Esophagus muscularis mucosa (tissue), 4 donors: ENCODE measurements around the gene SKIC2. TPM values are rescaled to one million over a fixed set of nuclear protein-coding genes. Genes with fewer than 3 reads are reported as not detected.
"Not testable (repeated sequence)": the region's sequence is repeated elsewhere in the genome, so short reads cannot be mapped to it uniquely, and the experiment has no call there.

Experiments
- DNase-seq: peaks from one replicate; pipeline ENCODE4 v3.0.0-alpha.2; 2017; ENCODE audit errors: extremely low spot score
- H3K27ac ChIP-seq, 4 donors: fragments of 200-600 bp; sonication (generic); replicated peaks in 1 of 4; 1 replicate in 3 of 4; 2 replicates in 1 of 4; pipeline ENCODE4 v1.5.1; 2016 to 2019; ENCODE audit warnings: mild to moderate bottlenecking in 1 of 4
- H3K27me3 ChIP-seq, 4 donors: fragments of 200-600 bp; sonication (generic); one replicate each; pipeline versions ENCODE4 v1.5.1 to v1.6.0; 2016 to 2019
- H3K36me3 ChIP-seq, 4 donors: fragments of 200-600 bp; sonication (generic); one replicate each; pipeline ENCODE4 v1.5.1; 2016 to 2019
- H3K4me1 ChIP-seq, 4 donors: fragments of 200-600 bp; sonication (generic); one replicate each; pipeline ENCODE4 v1.5.1; 2016 to 2019
- H3K4me3 ChIP-seq, 4 donors: fragments of 200-600 bp; sonication (generic); 1 replicate in 2 of 4; 2 replicates in 2 of 4; pipeline ENCODE4 v1.5.1; 2016 to 2019; ENCODE audit warnings: mild to moderate bottlenecking in 4 of 4, moderate library complexity in 1 of 4
- H3K9me3 ChIP-seq, 4 donors: fragments of 200-600 bp; sonication (generic); 1 replicate in 3 of 4; 2 replicates in 1 of 4; pipeline ENCODE4 v1.5.1; 2016 to 2019
- CTCF ChIP-seq, 3 experiments: fragments of 200-600 bp in 2 of 3; fragments of 450-650 bp in 1 of 3; sonication (generic) in 2 of 3; IDR thresholded peaks; one replicate each; pipeline ENCODE4 v1.5.1; 2017 to 2019; ENCODE audit warnings: antibody characterized with exemption in 3 of 3, mild to moderate bottlenecking in 2 of 3, moderate library complexity in 1 of 3
- EP300 ChIP-seq: sonication (generic); formaldehyde crosslinking; IDR thresholded peaks from one replicate; pipeline ENCODE4 v1.6.1; 2017; ENCODE audit warnings: antibody characterized with exemption
- POLR2A ChIP-seq: fragments of 450-650 bp; IDR thresholded peaks from one replicate; pipeline ENCODE4 v1.6.1; 2017; ENCODE audit warnings: antibody characterized with exemption, moderate library complexity, mild to moderate bottlenecking, low read depth
- POLR2AphosphoS5 ChIP-seq, 2 donors: sonication (generic); formaldehyde crosslinking; IDR thresholded peaks; one replicate each; pipeline ENCODE4 v1.6.1; 2017; ENCODE audit warnings: antibody characterized with exemption in 2 of 2
- WGBS: methylation state at CpG from one replicate; pipeline ENCODE4 v1.1.5; 2018; 5-methylcytosine and 5-hydroxymethylcytosine counted together
- intact Hi-C: fragments of 100-400 bp; cut with DNase I; formaldehyde crosslinking; loops from one replicate; pipeline ENCODE4 v1.15.1; 2023
- total RNA-seq, 4 donors: library from RNA; depleted of rRNA; stranded (reverse); fragments of >200 nt; gene quantifications; one replicate each; pipeline versions ENCODE4 v1.1.0 to v1.2.1, GENCODE V29; 2016

SKIC2 gene
- 10 to 100 TPM; 23.3 to 33.2 (median 28.5) TPM for total RNA-seq

GRCh38 chr6:31958741-31959739 lies at the start of gene SKIC2, which contains the start of gene NELFE:
Gene SKIC2, plus strand, starts transcription at chr6:31959175. Its CDS starts 18 bp downstream, at chr6:31959193.
Gene NELFE, minus strand, starts transcription at chr6:31958971. Its CDS starts 525 bp downstream, at chr6:31958446.
- no peaks in the 10 kb centered on the region for H3K9me3 ChIP-seq
- H3K4me3 ChIP-seq, result peak within 1 kb of the TSS; percentile 70 to 96 (median 84)
- no peaks in the 10 kb centered on the region for H3K27me3 ChIP-seq
- peaks cover 20 to 40% (median 28%) of the 10 kb centered on the region in 4 donors for H3K4me1 ChIP-seq
- TF ChIP-seq CTCF (IDR thresholded peaks at IDR 0.05), result peak in 1 of 3 experiments; percentile 31
- TF ChIP-seq POLR2A, result peak; percentile 31
- TF ChIP-seq POLR2AphosphoS5 (IDR thresholded peaks at IDR 0.05), result peak; percentile 91 to 97
- no peak for TF ChIP-seq EP300
- peak within 1 kb of the TSS; percentile 83 to 89 (median 86) for H3K27ac ChIP-seq
- H3K36me3 ChIP-seq, result peaks cover 53 to 76% (median 69%) of the 10 kb centered on the region in 4 donors
- 1% methylated on average over 34 of the region's 59 CpGs for WGBS
- intact Hi-C loops, result no loop called here
- peak; percentile 99 for DNase-seq

- H3K27me3 ChIP-seq, H3K36me3 ChIP-seq, H3K27ac ChIP-seq, H3K4me3 ChIP-seq, H3K9me3 ChIP-seq, DNase-seq, H3K4me1 ChIP-seq, intact Hi-C loops: not testable (repeated sequence)
- 85% methylated on average over 7 of the region's 7 CpGs for WGBS
These were observed 49.7 kb upstream of the SKIC2 start for GRCh38 chr6:31909298-31909697.

- intact Hi-C loops, result no loop called here
- H3K36me3 ChIP-seq, result no peaks in the 10 kb centered on the region
- 81% methylated on average over 11 of the region's 11 CpGs for WGBS
These were observed 47.0 kb upstream of the SKIC2 start for GRCh38 chr6:31911826-31912585.

GRCh38 chr6:31915351-31915750 lies 43.6 kb upstream of the SKIC2 start:
- H3K4me3 ChIP-seq, result no peak overlapping the region
- TF ChIP-seq EP300 (no peak), POLR2AphosphoS5 (IDR thresholded peaks at IDR 0.05) (no peak), CTCF (IDR thresholded peaks at IDR 0.05) (no peak), POLR2A (no peak)
- H3K4me1 ChIP-seq, result no peaks in the 10 kb centered on the region
- no peak overlapping the region for H3K27ac ChIP-seq
- DNase-seq, result no peak
- intact Hi-C loops, result no loop called here
- H3K9me3 ChIP-seq, result no peaks in the 10 kb centered on the region
- H3K36me3 ChIP-seq, result no peaks in the 10 kb centered on the region
- H3K27me3 ChIP-seq, result no peaks in the 10 kb centered on the region

More at GRCh38 chr6:31911826-31912585, 47.0 kb upstream of the SKIC2 start:
- H3K4me1 ChIP-seq, result no peaks in the 10 kb centered on the region
- H3K9me3 ChIP-seq, result no peaks in the 10 kb centered on the region
- H3K27ac ChIP-seq, result no peak overlapping the region
- TF ChIP-seq CTCF (IDR thresholded peaks at IDR 0.05) (no peak), EP300 (no peak), POLR2A (no peak), POLR2AphosphoS5 (IDR thresholded peaks at IDR 0.05) (no peak)
- H3K4me3 ChIP-seq, result no peak overlapping the region
- DNase-seq, result no peak
- H3K27me3 ChIP-seq, result no peaks in the 10 kb centered on the region

GRCh38 chr6:31915756-31916155 lies 43.2 kb upstream of the SKIC2 start:
- intact Hi-C loops, result no loop called here
- no peak overlapping the region for H3K4me3 ChIP-seq
- TF ChIP-seq POLR2AphosphoS5 (IDR thresholded peaks at IDR 0.05) (no peak), CTCF (IDR thresholded peaks at IDR 0.05) (no peak), EP300 (no peak), POLR2A (no peak)
- no peak for DNase-seq
- no peaks in the 10 kb centered on the region for H3K4me1 ChIP-seq
- H3K9me3 ChIP-seq, result no peaks in the 10 kb centered on the region
- 80% methylated on average over 6 of the region's 6 CpGs for WGBS
- H3K27me3 ChIP-seq, result no peaks in the 10 kb centered on the region
- no peak overlapping the region for H3K27ac ChIP-seq
- no peaks in the 10 kb centered on the region for H3K36me3 ChIP-seq
